GM12878 (cell line): Measurements from ENCODE around the gene PARM1. TPM values are rescaled to one million over a fixed set of nuclear protein-coding genes. Genes with fewer than 3 reads are reported as not detected.
A peak's percentile ranks its signal among the peaks of the same experiment; 100 is the strongest.

Experiments
- BCLAF1 ChIP-seq: fragments of 450-650 bp; IDR thresholded peaks from 2 replicates; pipeline ENCODE4 v1.6.1; 2017; ENCODE audit warnings: antibody characterized with exemption, mild to moderate bottlenecking, moderate library complexity
- BRCA1 ChIP-seq: IDR thresholded peaks from 2 replicates; pipeline ENCODE4 v1.6.1; 2011; ENCODE audit warnings: low read depth, low read length, improper control_type of control experiment
- CBX3 ChIP-seq: fragments of 200-600 bp; sonication (generic); IDR thresholded peaks from 2 replicates; pipeline ENCODE4 v1.6.1; 2016; ENCODE audit warnings: low read depth, borderline replicate concordance
- CHD4 ChIP-seq: fragments of 200-600 bp; sonication (generic); IDR thresholded peaks from 2 replicates; pipeline ENCODE4 v1.6.1; 2016; ENCODE audit warnings: mild to moderate bottlenecking
- CREM ChIP-seq: IDR thresholded peaks from 2 replicates; pipeline ENCODE4 v1.6.1; 2014; ENCODE audit warnings: antibody characterized with exemption, low read depth
- E2F4 ChIP-seq: IDR thresholded peaks from 2 replicates; pipeline ENCODE4 v1.6.1; 2012; ENCODE audit warnings: low read depth, low read length, improper control_type of control experiment
- EED ChIP-seq: sonication (generic); IDR thresholded peaks from 2 replicates; pipeline ENCODE4 v1.6.1; 2016; ENCODE audit warnings: antibody characterized with exemption, low read depth
- KDM1A ChIP-seq: fragments of 200-600 bp; sonication (generic); IDR thresholded peaks from 2 replicates; pipeline ENCODE4 v1.6.1; 2016; ENCODE audit warnings: borderline replicate concordance
- MAX ChIP-seq: IDR thresholded peaks from 2 replicates; pipeline ENCODE4 v1.6.1; 2012; ENCODE audit warnings: low read depth, low read length, improper control_type of control experiment
- MYC ChIP-seq: IDR thresholded peaks from 2 replicates; pipeline ENCODE4 v1.6.1; 2011; ENCODE audit warnings: mild to moderate bottlenecking, low read length, moderate library complexity, inconsistent platforms; ENCODE audit not compliant: insufficient read depth, insufficient replicate concordance, insufficient read length, severe bottlenecking
- NFXL1 ChIP-seq: fragments of 450-650 bp; IDR thresholded peaks from 2 replicates; pipeline ENCODE4 v1.6.1; 2017; ENCODE audit warnings: antibody characterized with exemption, mild to moderate bottlenecking, borderline replicate concordance
- NR2C2 ChIP-seq: IDR thresholded peaks from 2 replicates; pipeline ENCODE4 v1.6.1; 2011; ENCODE audit warnings: borderline replicate concordance, low read depth; ENCODE audit not compliant: control insufficient read depth, insufficient read length
- PKNOX1 ChIP-seq: fragments of 450-650 bp; IDR thresholded peaks from 2 replicates; pipeline ENCODE4 v1.6.1; 2016; ENCODE audit warnings: mild to moderate bottlenecking
- POLR2AphosphoS5 ChIP-seq: IDR thresholded peaks from 2 replicates; pipeline ENCODE4 v1.6.1; 2011; ENCODE audit warnings: mild to moderate bottlenecking, low read length, inconsistent platforms
- SIX5 ChIP-seq: IDR thresholded peaks from 2 replicates; pipeline ENCODE4 v1.6.1; 2011; ENCODE audit warnings: mild to moderate bottlenecking, low read depth, low read length, moderate library complexity; ENCODE audit not compliant: severe bottlenecking
- SREBF1 ChIP-seq: IDR thresholded peaks from 2 replicates; pipeline ENCODE4 v1.6.1; 2012; ENCODE audit warnings: mild to moderate bottlenecking, low read length
- STAT3 ChIP-seq: IDR thresholded peaks from 2 replicates; pipeline ENCODE4 v1.6.1; 2011; ENCODE audit warnings: low read depth, low read length, improper control_type of control experiment
- SUPT20H ChIP-seq: IDR thresholded peaks from 2 replicates; pipeline ENCODE4 v1.6.1; 2011; ENCODE audit warnings: low read depth, mild to moderate bottlenecking, low read length, moderate library complexity, borderline replicate concordance; ENCODE audit not compliant: control insufficient read depth
- TBL1XR1 ChIP-seq: IDR thresholded peaks from 2 replicates; pipeline ENCODE4 v1.6.1; 2012; ENCODE audit warnings: low read depth, low read length, improper control_type of control experiment
- ZBTB11 ChIP-seq: fragments of 450-650 bp; formaldehyde crosslinking; IDR thresholded peaks from 2 replicates; pipeline ENCODE4 v1.5.0; 2022; ENCODE audit warnings: mild to moderate bottlenecking, missing genetic modification characterization
- ZNF24 ChIP-seq: fragments of 450-650 bp; IDR thresholded peaks from 2 replicates; pipeline ENCODE4 v1.6.1; 2017; ENCODE audit warnings: antibody characterized with exemption, mild to moderate bottlenecking
- polyA plus RNA-seq, 11 experiments: library from polyadenylated mRNA; depleted of rRNA in 4 of 11; unstranded in 6 of 11; stranded (reverse) in 5 of 11; fragments of >200 nt; fragmentation: Nextera tagmentation in 4 of 11; fragmentation: Illumina TruSeq in 1 of 11; extraction: Ambion mirVana in 4 of 11; extraction: Trizol in 1 of 11; gene quantifications; 1 replicate in 1 of 11; 2 replicates in 10 of 11; pipeline versions ENCODE4 v1.2.1 to v1.2.3, GENCODE V29; 2011 to 2016; ENCODE audit warnings: inconsistent platforms in 2 of 11, missing spikeins in 2 of 11, low read depth in 1 of 11
- total RNA-seq, 4 experiments: library from RNA; depleted of rRNA in 3 of 4; stranded (reverse); fragments of >200 nt in 3 of 4; fragmentation: Illumina TruSeq in 1 of 4; extraction: Trizol in 1 of 4; gene quantifications; 2 replicates each; pipeline versions ENCODE4 v1.2.1 to v1.2.3, GENCODE V29; 2013 to 2021

The PARM1 gene
- total and polyA plus RNA-seq, 10 of the 15 experiments (the other 5 are each of a cell fraction or from before 2014, with no cell fraction given) = 13.9 to 56.2 (median 41.3) TPM

GRCh38 chr4:75004755-75005668, 72.1 kb downstream of the PARM1 start (continued):
- TF ChIP-seq EED (0 out of 2 replicates have a peak, but pooled peaks have one; percentile 17), ZNF24 (no peak), POLR2AphosphoS5 (no peak), MYC (no peak), BCLAF1 (no peak), BRCA1 (no peak), KDM1A (no peak), ZBTB11 (CRISPR knock-in tag) (no peak), MAX (no peak), TBL1XR1 (no peak), SIX5 (no peak), PKNOX1 (no peak), CREM (no peak), E2F4 (no peak), NR2C2 (no peak), SREBF1 (no peak), CHD4 (no peak), SUPT20H (no peak), STAT3 (no peak), CBX3 (no peak), NFXL1 (no peak)
